Skin of body (tissue), 2 donors: Measurements from ENCODE around the gene ITGA11. TPM values are rescaled to one million over a fixed set of nuclear protein-coding genes. Genes with fewer than 3 reads are reported as not detected.

Experiments
- DNase-seq: peaks from one replicate; lab custom pipeline; 2025; lab: John Stamatoyannopoulos, UW
- total RNA-seq: library from RNA; depleted of rRNA; stranded (reverse); fragments of >200 nt; gene quantifications from one replicate; pipeline ENCODE4 v1.2.3, GENCODE V29; 2014

ITGA11 gene
- total RNA-seq, 1 donor from 2014 or later, result 5.7 TPM

- DNase-seq, result no peak
Measured at GRCh38 chr15:68311859-68312557, 120.0 kb downstream of the ITGA11 start.

GRCh38 chr15:68311464-68311835 is 120.5 kb downstream of the ITGA11 start:
- no peak for DNase-seq

- no peak for DNase-seq
Measured at GRCh38 chr15:68310804-68311463, 121.0 kb downstream of the ITGA11 start.

- DNase-seq, result no peak
Measured at GRCh38 chr15:68310178-68310803, 121.7 kb downstream of the ITGA11 start.

DNA sequence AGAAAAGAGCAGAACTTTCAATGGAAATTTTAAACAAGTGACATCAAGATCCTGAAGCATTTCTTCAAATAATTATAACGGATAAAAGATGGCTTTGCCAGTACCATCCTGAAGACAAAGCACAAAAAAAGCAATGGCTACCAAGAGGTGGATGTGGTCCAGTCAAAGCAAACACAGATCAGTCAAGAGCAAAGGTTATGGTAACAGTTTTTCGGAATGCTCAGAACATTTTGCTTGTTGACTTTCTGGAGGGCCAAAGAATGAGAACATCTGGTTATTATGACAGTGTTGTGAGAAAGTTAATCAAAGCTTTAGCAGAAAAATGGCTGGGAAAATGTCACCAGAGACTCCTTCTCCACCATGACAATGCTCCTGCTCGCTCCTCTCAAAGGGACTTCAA is 122.9 kb downstream of the ITGA11 start:
- DNase-seq, result peak; percentile 24

DNA sequence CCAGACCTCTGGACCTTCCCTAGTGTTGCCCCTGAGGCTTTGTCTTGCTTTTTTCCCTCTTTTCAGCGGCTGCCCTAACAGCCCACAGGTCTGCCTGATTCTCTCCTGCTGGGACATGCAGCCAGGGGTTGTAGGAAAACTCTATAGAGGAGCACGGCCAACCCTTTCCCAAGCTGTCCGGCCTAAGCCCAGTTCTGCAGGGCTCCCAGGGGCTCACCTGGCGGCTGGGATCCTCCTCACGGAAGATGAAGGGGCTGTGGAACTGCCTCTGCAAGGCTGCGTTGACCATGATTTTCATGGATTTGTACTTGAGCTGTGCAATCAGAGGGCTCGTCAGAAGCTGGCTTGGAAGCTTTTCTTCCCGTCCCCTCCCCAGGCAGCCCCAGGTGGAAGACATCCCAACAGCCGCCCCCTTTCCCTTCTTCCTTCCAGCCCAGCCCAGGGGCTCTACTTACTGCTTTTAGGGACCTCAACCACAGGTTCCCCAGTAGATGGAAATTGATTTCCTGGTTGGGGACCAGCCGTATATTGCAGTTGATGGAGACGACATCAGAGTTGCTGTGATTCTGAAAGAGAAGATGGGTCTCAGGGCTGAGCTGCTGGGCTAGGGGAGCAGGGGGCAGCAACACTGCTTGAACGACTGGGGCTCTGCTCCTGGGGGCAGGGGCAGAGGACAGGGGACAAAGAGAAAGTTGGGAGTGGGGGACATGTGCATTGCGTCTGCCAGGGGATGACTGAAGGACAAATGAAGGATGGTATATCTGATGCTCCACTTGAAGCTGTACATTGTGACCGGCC is 124.6 kb downstream of the ITGA11 start:
- no peak for DNase-seq

GRCh38 chr15:68305420-68305871 is 126.5 kb downstream of the ITGA11 start:
- no peak for DNase-seq

GRCh38 chr15:68304589-68305337 is 127.2 kb downstream of the ITGA11 start:
- no peak for DNase-seq

DNA sequence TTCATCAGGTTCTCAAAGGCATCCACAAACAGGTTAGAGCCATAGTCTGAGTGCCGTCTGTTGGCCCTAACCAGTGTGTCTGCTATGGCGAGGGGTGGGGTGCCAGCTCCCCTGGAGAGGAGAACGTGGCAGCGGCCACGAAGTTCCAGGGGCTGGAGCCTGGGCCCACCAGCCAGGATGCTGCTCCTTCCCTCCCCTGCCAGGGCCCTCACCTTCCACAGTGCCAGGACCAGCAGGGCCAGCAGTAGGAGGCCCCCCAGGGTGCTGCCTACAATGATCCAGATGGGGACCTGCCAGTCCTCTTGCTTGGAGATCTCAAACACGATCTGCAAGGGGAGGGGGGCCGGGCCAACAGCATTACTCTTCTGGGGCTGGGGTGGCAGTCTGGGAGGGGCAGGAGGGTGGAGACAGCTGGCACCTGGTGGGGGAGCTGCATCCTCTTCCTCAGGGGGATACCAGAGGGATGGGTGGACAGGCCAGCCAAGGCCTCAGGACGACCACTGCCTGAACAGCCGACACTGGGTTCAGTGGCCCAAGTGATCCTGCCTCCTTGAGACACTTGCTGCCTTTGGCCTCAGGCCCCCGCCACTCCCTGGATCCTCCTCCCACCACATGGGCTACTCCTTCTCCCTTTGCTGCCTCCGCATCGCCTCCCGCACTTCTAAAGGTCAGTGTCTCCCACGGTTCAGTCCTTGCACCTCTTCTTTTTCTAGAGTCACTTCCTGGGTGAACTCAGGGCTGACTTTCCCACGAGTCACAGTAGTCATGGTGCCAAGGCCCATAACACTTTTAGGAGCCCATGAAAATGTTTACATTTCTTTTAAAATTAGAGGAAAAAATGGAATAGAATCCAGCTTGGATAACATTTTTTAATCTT is 128.2 kb downstream of the ITGA11 start:
- no peak for DNase-seq

- no peak for DNase-seq
Measured at GRCh38 chr15:68303134-68303533, 128.8 kb downstream of the ITGA11 start.

- no peak for DNase-seq
Measured at GRCh38 chr15:68302729-68303128, 129.2 kb downstream of the ITGA11 start.

DNA sequence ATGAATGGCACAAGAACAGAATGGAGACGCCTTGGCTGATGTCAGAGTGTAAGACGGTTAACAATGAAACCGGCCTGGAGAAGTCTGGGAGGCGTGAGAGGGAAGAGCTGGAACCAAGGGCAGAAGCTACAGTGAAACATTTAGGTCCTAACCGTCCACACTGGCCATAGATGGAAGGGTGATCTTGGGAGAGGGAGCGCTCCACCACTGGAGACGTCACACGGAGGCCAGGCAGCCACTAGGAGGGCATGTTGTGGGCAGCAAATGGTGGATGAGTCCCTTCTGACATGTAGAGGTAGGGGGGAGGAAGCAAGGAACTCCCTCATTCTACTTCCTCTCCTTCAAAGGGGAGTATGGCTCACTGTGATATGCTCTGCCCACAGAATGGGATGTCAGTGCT is 130.7 kb downstream of the ITGA11 start:
- DNase-seq, result no peak

DNA sequence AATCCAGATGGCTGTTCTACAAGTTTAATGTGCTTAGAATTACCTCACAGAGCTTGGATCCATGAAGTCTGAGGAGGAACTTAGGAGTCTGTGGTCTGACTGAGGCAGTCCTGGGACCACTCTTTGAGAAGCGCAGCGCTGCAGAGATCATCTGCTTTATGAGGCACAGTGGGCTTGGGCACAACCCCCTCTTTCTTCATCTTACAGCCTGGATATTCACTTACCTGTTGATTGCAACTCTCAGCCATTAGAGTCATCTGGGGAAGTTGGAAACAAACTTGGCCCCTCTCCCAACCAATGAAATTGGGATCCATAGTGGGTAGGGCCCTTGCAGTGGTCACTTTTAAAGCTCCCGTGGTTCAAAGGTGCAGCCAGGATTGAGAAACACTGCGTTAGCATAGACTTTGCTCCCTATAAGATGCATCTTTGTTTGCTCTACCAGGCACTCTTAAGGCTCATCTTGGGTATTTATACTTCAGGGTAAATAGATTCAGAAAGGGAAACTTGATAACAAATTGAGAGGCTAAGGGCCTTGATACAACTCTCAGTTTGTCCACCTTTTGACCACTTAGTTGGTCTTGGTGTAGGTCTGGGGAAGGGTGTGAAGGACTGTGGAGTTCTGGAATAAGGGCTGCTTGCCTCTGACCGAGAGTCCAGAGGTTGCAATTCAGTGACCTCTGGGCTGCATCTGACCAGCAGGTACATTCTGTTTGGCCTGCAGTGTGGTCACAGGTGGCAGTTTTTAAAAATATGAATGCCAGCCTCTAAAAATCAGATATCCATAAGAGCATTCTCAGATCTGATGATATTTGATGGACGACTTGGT is 131.6 kb downstream of the ITGA11 start:
- peak; percentile 48 for DNase-seq

GRCh38 chr15:68299436-68299835 is 132.5 kb downstream of the ITGA11 start:
- no peak for DNase-seq

- no peak for DNase-seq
Measured at GRCh38 chr15:68298882-68299381, 133.0 kb downstream of the ITGA11 start.

DNA sequence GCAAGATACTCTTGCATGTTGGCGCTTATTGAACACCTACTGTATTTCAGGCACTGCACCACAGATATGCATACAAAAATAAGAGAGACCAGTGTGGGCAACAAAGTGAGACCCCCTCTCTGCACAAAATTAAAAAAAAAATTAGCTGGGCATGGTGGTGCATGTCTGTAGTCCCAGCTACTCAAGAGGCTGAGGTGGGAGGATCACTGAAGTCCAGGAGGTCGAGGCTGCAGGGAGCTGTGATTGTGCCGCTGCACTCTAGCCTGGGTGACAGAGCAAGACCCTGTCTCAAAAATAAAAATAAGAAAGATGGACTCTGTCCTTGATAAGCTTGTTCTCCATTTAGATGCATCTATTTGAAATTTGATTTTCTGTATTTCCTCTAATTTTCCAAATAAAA is 133.6 kb downstream of the ITGA11 start:
- no peak for DNase-seq

- peak; percentile 17 for DNase-seq
Measured at GRCh38 chr15:68295014-68295805, 136.8 kb downstream of the ITGA11 start.

DNA sequence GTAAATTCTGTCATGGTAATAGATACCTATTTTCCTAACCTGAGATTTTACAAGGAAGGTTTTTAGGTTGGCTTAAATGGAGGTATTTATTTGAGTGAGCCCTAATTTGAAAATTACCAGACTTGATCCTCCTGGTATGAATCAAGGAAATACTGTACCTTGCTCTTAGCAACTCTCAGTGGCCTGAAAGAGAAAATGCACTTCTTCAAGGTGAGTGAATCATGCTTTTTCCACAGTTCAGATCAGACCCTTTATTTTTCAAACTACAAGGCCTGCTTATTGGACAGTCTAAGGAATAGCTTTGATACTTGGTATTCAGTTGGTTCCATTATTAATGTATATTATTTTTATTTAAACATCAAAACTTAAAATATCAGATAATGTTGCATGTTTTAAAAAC is 139.0 kb downstream of the ITGA11 start:
- DNase-seq, result no peak
